ENCODE measurements around the gene LMNTD2. TPM values are rescaled to one million over a fixed set of nuclear protein-coding genes. Genes with fewer than 3 reads are reported as not detected.
A peak's percentile ranks its signal among the peaks of the same experiment; 100 is the strongest.

LMNTD2 gene
- total and polyA plus RNA-seq, 2 of the 13 experiments (the other 11 are each of a cell fraction or from before 2014, with no cell fraction given): 1.1 to 3.1 TPM

DNA sequence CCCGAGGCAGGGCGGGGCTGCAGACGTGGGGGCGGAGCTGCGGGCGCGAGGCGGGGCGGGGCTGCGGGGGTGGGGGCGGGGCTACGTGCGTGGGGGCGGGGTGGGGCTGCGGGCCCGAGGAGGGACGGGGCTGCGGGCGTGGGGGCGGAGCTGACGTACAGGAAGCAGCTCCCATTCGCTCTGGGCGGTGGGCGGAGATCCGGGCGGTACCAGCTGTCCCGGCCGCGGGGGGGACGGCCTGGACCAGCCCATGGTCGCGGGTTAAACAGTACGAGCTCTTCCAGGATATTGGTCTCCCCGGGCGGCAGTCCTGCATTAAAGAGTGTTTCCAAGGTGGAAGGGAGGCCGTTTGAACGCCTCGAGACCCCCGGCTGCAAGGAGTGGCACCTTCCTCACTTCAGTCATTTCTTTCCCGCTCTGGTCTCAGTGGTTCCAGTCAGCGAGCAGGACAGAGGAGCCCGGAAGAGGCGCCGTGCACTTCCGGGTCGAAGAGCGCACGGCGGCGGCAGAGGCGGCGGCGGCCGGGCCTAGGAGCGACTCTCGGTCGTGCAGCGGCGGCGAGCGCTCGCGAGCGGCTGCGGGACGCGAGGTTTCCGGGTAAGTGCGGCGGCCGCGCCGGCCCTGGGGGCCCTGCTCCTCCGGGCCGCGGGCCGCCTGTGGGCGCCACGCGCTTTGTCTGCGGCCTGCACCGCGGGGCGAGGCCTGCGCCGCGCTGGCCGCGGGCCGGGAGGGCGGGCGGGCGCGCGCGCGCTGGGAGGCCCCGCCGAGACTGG is 15.6 kb upstream of the LMNTD2 start, which contains the start of gene PHRF1 (continued):
- TF ChIP-seq ZNF709 (CRISPR knock-in tag; IDR thresholded peaks at IDR 0.05): no peak
- TF ChIP-seq ZNF430 (CRISPR knock-in tag; IDR thresholded peaks at IDR 0.05): 0 out of 2 replicates have a peak, but pooled peaks have one; percentile 17
- TF ChIP-seq ZFP90 (CRISPR knock-in tag; IDR thresholded peaks at IDR 0.05; ENCODE audit: borderline replicate concordance): no peak
- 0 out of 2 replicates have a peak, but pooled peaks have one; percentile 40 for TF ChIP-seq ZNF263 (CRISPR knock-in tag; IDR thresholded peaks at IDR 0.05)
- peak; percentile 75; the same call in 1 of the 3 replicates for TF ChIP-seq MXI1 (IDR thresholded peaks at IDR 0.05; ENCODE audit: borderline replicate concordance, low read depth, low read length)
- TF ChIP-seq, protein P1, sequence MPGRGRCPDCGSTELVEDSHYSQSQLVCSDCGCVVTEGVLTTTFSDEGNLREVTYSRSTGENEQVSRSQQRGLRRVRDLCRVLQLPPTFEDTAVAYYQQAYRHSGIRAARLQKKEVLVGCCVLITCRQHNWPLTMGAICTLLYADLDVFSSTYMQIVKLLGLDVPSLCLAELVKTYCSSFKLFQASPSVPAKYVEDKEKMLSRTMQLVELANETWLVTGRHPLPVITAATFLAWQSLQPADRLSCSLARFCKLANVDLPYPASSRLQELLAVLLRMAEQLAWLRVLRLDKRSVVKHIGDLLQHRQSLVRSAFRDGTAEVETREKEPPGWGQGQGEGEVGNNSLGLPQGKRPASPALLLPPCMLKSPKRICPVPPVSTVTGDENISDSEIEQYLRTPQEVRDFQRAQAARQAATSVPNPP (CRISPR knock-in tag; IDR thresholded peaks at IDR 0.05): no peak
- TF ChIP-seq XRCC5 (optimal IDR thresholded peaks at IDR 0.05; ENCODE audit: low read length): peak; percentile 52
- TF ChIP-seq GATAD1 (CRISPR knock-in tag; IDR thresholded peaks at IDR 0.05): peak; percentile 89
- TF ChIP-seq ZSCAN9 (CRISPR knock-in tag; IDR thresholded peaks at IDR 0.05; ENCODE audit: borderline replicate concordance): 0 out of 2 replicates have a peak, but pooled peaks have one; percentile 32
- TF ChIP-seq HOXA5 (CRISPR knock-in tag; IDR thresholded peaks at IDR 0.05): peak; percentile 42; the same call in 1 of the 2 replicates
- TF ChIP-seq TSC22D2 (CRISPR knock-in tag; IDR thresholded peaks at IDR 0.05; ENCODE audit: borderline replicate concordance): 0 out of 2 replicates have a peak, but pooled peaks have one; percentile 46
- peak; percentile 63 for TF ChIP-seq JARID2 (CRISPR knock-in tag; IDR thresholded peaks at IDR 0.05; ENCODE audit: insufficient replicate concordance)
- no peak; the same call in 1 of the 2 replicates for TF ChIP-seq ZSCAN21 (CRISPR knock-in tag; IDR thresholded peaks at IDR 0.05; ENCODE audit: borderline replicate concordance)
- peak; percentile 79 for TF ChIP-seq POLR2AphosphoS5 (IDR thresholded peaks at IDR 0.05; ENCODE audit: low read depth, low read length)
- TF ChIP-seq ZNF598 (CRISPR knock-in tag; IDR thresholded peaks at IDR 0.05; ENCODE audit: borderline replicate concordance): no peak
- TF ChIP-seq, protein P2, sequence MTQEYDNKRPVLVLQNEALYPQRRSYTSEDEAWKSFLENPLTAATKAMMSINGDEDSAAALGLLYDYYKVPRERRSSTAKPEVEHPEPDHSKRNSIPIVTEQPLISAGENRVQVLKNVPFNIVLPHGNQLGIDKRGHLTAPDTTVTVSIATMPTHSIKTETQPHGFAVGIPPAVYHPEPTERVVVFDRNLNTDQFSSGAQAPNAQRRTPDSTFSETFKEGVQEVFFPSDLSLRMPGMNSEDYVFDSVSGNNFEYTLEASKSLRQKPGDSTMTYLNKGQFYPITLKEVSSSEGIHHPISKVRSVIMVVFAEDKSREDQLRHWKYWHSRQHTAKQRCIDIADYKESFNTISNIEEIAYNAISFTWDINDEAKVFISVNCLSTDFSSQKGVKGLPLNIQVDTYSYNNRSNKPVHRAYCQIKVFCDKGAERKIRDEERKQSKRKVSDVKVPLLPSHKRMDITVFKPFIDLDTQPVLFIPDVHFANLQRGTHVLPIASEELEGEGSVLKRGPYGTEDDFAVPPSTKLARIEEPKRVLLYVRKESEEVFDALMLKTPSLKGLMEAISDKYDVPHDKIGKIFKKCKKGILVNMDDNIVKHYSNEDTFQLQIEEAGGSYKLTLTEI (CRISPR knock-in tag; conservative IDR thresholded peaks at IDR 0.05): no peak
- TF ChIP-seq ELF1 (CRISPR knock-in tag; IDR thresholded peaks at IDR 0.05): peak; percentile 93
- TF ChIP-seq SIX4 (CRISPR knock-in tag; IDR thresholded peaks at IDR 0.05): no peak
- TF ChIP-seq XBP1 (CRISPR knock-in tag; IDR thresholded peaks at IDR 0.05): no peak
- TF ChIP-seq TAF1 (CRISPR knock-in tag; IDR thresholded peaks at IDR 0.05): peak; percentile 94
- peak; percentile 40; the same call in 1 of the 2 replicates for TF ChIP-seq GFI1 (CRISPR knock-in tag; IDR thresholded peaks at IDR 0.05; ENCODE audit: borderline replicate concordance)
- TF ChIP-seq, protein P3, sequence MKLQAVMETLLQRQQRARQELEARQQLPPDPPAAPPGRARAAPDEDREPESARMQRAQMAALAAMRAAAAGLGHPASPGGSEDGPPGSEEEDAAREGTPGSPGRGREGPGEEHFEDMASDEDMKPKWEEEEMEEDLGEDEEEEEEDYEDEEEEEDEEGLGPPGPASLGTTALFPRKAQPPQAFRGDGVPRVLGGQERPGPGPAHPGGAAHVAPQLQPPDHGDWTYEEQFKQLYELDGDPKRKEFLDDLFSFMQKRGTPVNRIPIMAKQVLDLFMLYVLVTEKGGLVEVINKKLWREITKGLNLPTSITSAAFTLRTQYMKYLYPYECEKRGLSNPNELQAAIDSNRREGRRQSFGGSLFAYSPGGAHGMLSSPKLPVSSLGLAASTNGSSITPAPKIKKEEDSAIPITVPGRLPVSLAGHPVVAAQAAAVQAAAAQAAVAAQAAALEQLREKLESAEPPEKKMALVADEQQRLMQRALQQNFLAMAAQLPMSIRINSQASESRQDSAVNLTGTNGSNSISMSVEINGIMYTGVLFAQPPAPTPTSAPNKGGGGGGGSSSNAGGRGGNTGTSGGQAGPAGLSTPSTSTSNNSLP (IDR thresholded peaks at IDR 0.05; ENCODE audit: low read depth, low read length): no peak
- no peak for TF ChIP-seq MBNL3 (CRISPR knock-in tag; conservative IDR thresholded peaks at IDR 0.05)
- 0 out of 2 replicates have a peak, but pooled peaks have one; percentile 60 for TF ChIP-seq CBFB (CRISPR knock-in tag; IDR thresholded peaks at IDR 0.05)
- TF ChIP-seq KDM5A (IDR thresholded peaks at IDR 0.05; ENCODE audit: borderline replicate concordance, low read length): peak; percentile 45; the same call in 1 of the 2 replicates

Data from HepG2 (cell line).